B cell (primary cell): ENCODE data around the gene XAF1. TPM values are rescaled to one million over a fixed set of nuclear protein-coding genes. Genes with fewer than 3 reads are reported as not detected.
"Not testable (repeated sequence)": the region's sequence is repeated elsewhere in the genome, so short reads cannot be mapped to it uniquely, and the experiment has no call there.

Experiments used
- ATAC-seq: fragments of 200-7000 bp; cut with Tn5 transposase; one replicate; pipeline ENCODE4 v1.10.0; 2021; ENCODE audit warnings: low read depth, mild to moderate bottlenecking, moderate number of reproducible peaks, moderate library complexity
- CTCF ChIA-PET: fragments of 350-600 bp; sonication (Branson Sonifier 250); formaldehyde crosslinking; loops from one replicate; lab custom pipeline; 2021; ENCODE audit warnings: antibody characterized with exemption, inconsistent platforms; lab: Charles Lee
- POLR2A ChIA-PET: fragments of 350-600 bp; sonication (Branson Sonifier 250); formaldehyde crosslinking; loops from one replicate; lab custom pipeline; 2021; ENCODE audit warnings: antibody characterized with exemption; lab: Charles Lee
- DNase-seq: peaks from one replicate; pipeline ENCODE4 v3.0.0; 2013
- H2AFZ ChIP-seq: 2 replicates; pipeline ENCODE4 v1.6.1; 2012; ENCODE audit warnings: mild to moderate bottlenecking, low read depth, low read length; ENCODE audit not compliant: insufficient read depth, poor library complexity, severe bottlenecking
- H3K27ac ChIP-seq, 2 donors: 1 replicate in 1 of 2; 2 replicates in 1 of 2; pipeline ENCODE4 v1.5.1; 2012 to 2013; ENCODE audit warnings: low read length in 2 of 2, mild to moderate bottlenecking in 2 of 2, moderate library complexity in 1 of 2
- H3K27me3 ChIP-seq, 4 experiments: fragments of 200-600 bp in 1 of 4; sonication (generic) in 1 of 4; replicated peaks in 1 of 4; 1 replicate in 2 of 4; 2 replicates in 2 of 4; pipeline versions ENCODE4 v1.6.1 to v1.7.0; 2013 to 2016; ENCODE audit warnings: low read length in 3 of 4, mild to moderate bottlenecking in 2 of 4, mixed read lengths in 1 of 4, moderate library complexity in 1 of 4; ENCODE audit not compliant: insufficient read depth in 4 of 4, control insufficient read depth in 3 of 4; ENCODE audit errors: control extremely low read depth in 1 of 4
- H3K36me3 ChIP-seq, 2 experiments: replicated peaks in 1 of 2; 1 replicate in 1 of 2; 2 replicates in 1 of 2; pipeline versions ENCODE4 v1.6.1 to v1.7.1; 2013; ENCODE audit warnings: low read length in 1 of 2; ENCODE audit not compliant: insufficient read depth in 2 of 2, control insufficient read depth in 1 of 2; ENCODE audit errors: control extremely low read depth in 1 of 2, extremely low read depth in 1 of 2
- H3K4me1 ChIP-seq, 2 donors: fragments of 200-600 bp in 1 of 2; sonication (generic) in 1 of 2; 1 replicate in 1 of 2; 2 replicates in 1 of 2; pipeline versions ENCODE4 v1.5.1 to v1.6.1; 2013 to 2017; ENCODE audit warnings: low read length in 2 of 2; ENCODE audit not compliant: control insufficient read depth in 2 of 2, insufficient read depth in 2 of 2
- H3K4me2 ChIP-seq: replicated peaks from 2 replicates; pipeline ENCODE3; 2012; ENCODE audit warnings: mild to moderate bottlenecking, low read depth, low read length; ENCODE audit not compliant: poor library complexity, severe bottlenecking
- H3K4me3 ChIP-seq, 5 experiments: fragments of 200-600 bp in 1 of 5; sonication (generic) in 1 of 5; 1 replicate in 3 of 5; 2 replicates in 2 of 5; pipeline versions ENCODE4 v1.5.1 to v1.7.0; 2011 to 2016; ENCODE audit warnings: low read length in 4 of 5, mild to moderate bottlenecking in 4 of 5, low read depth in 2 of 5, control low read depth in 1 of 5, moderate library complexity in 1 of 5; ENCODE audit not compliant: insufficient read depth in 1 of 5; ENCODE audit errors: control extremely low read depth in 1 of 5, extremely low read depth in 1 of 5
- H3K79me2 ChIP-seq: fragments of 200-600 bp; sonication (generic); one replicate; pipeline ENCODE4 v1.6.0; 2016; ENCODE audit warnings: low read length; ENCODE audit not compliant: control insufficient read depth, insufficient read depth
- H3K9ac ChIP-seq: fragments of 200-600 bp; sonication (generic); 2 replicates; pipeline ENCODE4 v1.6.1; 2017; ENCODE audit warnings: mild to moderate bottlenecking, low read length, moderate library complexity
- H3K9me3 ChIP-seq, 3 donors: one replicate each; pipeline versions ENCODE4 v1.6.1 to v1.7.1; 2013; ENCODE audit warnings: low read length in 2 of 3; ENCODE audit not compliant: control insufficient read depth in 2 of 3, insufficient read depth in 1 of 3; ENCODE audit errors: control extremely low read depth in 1 of 3
- H4K20me1 ChIP-seq: 2 replicates; pipeline ENCODE4 v1.6.0; 2012; ENCODE audit warnings: mild to moderate bottlenecking, low read length; ENCODE audit not compliant: insufficient read depth, control insufficient read depth, poor library complexity, severe bottlenecking
- H3K27ac Mint-ChIP-seq: one replicate; pipeline ENCODE4 v1.8.0; 2021; ENCODE audit warnings: mixed read lengths
- H3K27me3 Mint-ChIP-seq: one replicate; pipeline ENCODE4 v1.8.0; 2021; ENCODE audit warnings: mixed read lengths
- H3K4me1 Mint-ChIP-seq: one replicate; pipeline ENCODE4 v1.8.0; 2021; ENCODE audit warnings: mixed read lengths
- H3K4me3 Mint-ChIP-seq: one replicate; pipeline ENCODE4 v1.8.0; 2021; ENCODE audit warnings: mixed read lengths
- H3K9me3 Mint-ChIP-seq: one replicate; pipeline ENCODE4 v1.8.0; 2022; ENCODE audit warnings: mixed read lengths; ENCODE audit not compliant: insufficient read depth
- EZH2 ChIP-seq: IDR thresholded peaks from 2 replicates; pipeline ENCODE4 v1.6.1; 2012; ENCODE audit warnings: borderline replicate concordance, low read depth, mild to moderate bottlenecking, moderate library complexity, low read length; ENCODE audit not compliant: insufficient read depth, poor library complexity, severe bottlenecking
- WGBS: methylation state at CpG from one replicate; pipeline ENCODE4 v1.1.5; 2013; ENCODE audit warnings: missing lambda C conversion rate; ENCODE audit not compliant: insufficient coverage; 5-methylcytosine and 5-hydroxymethylcytosine counted together
- intact Hi-C: fragments of 100-400 bp; cut with micrococcal nuclease; formaldehyde crosslinking; loops from one replicate; pipeline ENCODE4 v1.10.0; 2022
- polyA plus RNA-seq: library from polyadenylated mRNA; depleted of rRNA; stranded (reverse); fragments of >200 nt; gene quantifications from 2 replicates; pipeline ENCODE4 v1.2.3, GENCODE V29; 2012
- total RNA-seq, 2 donors: library from RNA; stranded (reverse); fragments of 120-200 nt in 1 of 2; gene quantifications; 1 replicate in 1 of 2; 2 replicates in 1 of 2; pipeline versions ENCODE4 v1.2.3 to v1.2.4, GENCODE V29; 2013 to 2022
- TF ChIP-seq, protein P1 (sequence below): fragments of 200-600 bp; IDR thresholded peaks from one replicate; pipeline ENCODE4 v1.8.0; 2022; ENCODE audit warnings: antibody characterized with exemption, mild to moderate bottlenecking

XAF1 gene
- total and polyA plus RNA-seq, 2 donors (not counting 1 experiment from before 2014, with no cell fraction given) = 44.8 to 116 TPM

DNA sequence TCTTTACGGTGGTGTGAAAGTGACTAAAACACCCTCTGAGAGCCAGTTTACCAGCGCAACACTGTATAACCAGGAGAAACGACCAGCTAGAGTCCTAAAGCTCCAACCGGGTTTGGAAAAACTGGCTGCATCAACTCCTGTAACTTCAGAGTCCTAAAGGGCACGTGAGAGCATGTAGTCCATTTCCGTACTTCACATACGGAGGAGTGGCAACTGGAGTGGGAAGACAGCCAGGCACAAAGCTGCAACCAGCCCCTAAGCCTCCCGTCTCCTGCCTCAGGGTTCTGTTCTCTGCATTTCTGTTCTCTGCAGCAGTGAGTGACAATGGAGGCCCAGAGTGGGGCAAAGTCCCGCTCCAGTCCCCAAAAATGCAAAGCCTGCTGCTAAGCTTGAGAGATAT lies 56.4 kb downstream of the XAF1 start:
- intact Hi-C loops = no loop called here
- 80% methylated on average over 9 of the region's 9 CpGs for WGBS
- Histone ChIP-seq H3K4me3 (no peak overlapping the region), H4K20me1 (no peaks in the 10 kb centered on the region), H3K9me3 (peaks cover 0 to 5% (median 1%) of the 10 kb centered on the region in 3 donors), H3K27me3 (peaks cover 0 to 7% (median 1%) of the 10 kb centered on the region in 4 experiments), H3K4me1 (no peaks in the 10 kb centered on the region), H3K36me3 (no peaks in the 10 kb centered on the region), H3K4me2 (no peak overlapping the region), H3K9ac (no peak overlapping the region), H3K79me2 (no peaks in the 10 kb centered on the region), H3K27ac (no peak overlapping the region), H2AFZ (no peak overlapping the region)
- H3K27me3 Mint-ChIP-seq = peaks cover 25% of the 10 kb centered on the region
- no peak for DNase-seq
- no peak overlapping the region for H3K4me3 Mint-ChIP-seq
- peaks cover 8% of the 10 kb centered on the region for H3K9me3 Mint-ChIP-seq
- CTCF ChIA-PET = interaction anchor here (0.8 kb wide), 1 partner anchor 1221 kb away, joined by 3 read pairs; no protein-coding TSS in a partner anchor
- ATAC-seq = no peak
- POLR2A ChIA-PET = no interaction called here
- H3K27ac Mint-ChIP-seq = no peak overlapping the region
- no peak for TF ChIP-seq EZH2
- TF ChIP-seq, protein P1, sequence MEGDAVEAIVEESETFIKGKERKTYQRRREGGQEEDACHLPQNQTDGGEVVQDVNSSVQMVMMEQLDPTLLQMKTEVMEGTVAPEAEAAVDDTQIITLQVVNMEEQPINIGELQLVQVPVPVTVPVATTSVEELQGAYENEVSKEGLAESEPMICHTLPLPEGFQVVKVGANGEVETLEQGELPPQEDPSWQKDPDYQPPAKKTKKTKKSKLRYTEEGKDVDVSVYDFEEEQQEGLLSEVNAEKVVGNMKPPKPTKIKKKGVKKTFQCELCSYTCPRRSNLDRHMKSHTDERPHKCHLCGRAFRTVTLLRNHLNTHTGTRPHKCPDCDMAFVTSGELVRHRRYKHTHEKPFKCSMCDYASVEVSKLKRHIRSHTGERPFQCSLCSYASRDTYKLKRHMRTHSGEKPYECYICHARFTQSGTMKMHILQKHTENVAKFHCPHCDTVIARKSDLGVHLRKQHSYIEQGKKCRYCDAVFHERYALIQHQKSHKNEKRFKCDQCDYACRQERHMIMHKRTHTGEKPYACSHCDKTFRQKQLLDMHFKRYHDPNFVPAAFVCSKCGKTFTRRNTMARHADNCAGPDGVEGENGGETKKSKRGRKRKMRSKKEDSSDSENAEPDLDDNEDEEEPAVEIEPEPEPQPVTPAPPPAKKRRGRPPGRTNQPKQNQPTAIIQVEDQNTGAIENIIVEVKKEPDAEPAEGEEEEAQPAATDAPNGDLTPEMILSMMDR = no peak
- no peaks in the 10 kb centered on the region for H3K4me1 Mint-ChIP-seq

DNA sequence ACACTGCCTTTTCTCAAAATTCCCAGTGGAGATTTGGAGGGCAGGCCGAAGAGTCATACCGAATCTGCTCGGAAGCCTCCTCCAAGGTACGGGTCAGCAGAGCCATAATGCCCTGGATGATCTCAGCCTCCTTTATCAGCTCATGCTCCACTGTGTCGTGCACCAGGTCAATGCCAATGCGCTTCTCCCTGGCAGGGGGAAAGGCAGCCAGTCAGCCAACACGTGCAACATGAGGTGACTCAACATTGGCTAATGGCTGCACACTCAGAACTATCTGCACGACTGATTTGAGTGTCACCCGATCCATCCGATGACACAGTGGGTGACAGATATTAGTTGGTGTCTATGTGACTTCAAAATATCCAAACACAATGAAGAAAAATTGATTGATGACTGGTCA lies 59.9 kb downstream of the XAF1 start:
- ATAC-seq (no peak), DNase-seq (no peak)
- Histone ChIP-seq H3K4me1 (no peaks in the 10 kb centered on the region), H2AFZ (no peak overlapping the region), H3K27me3 (peaks cover 0 to 6% (median 1%) of the 10 kb centered on the region in 4 experiments), H3K27ac (no peak overlapping the region), H3K36me3 (no peaks in the 10 kb centered on the region), H4K20me1 (no peaks in the 10 kb centered on the region), H3K79me2 (no peaks in the 10 kb centered on the region), H3K4me2 (no peak overlapping the region), H3K9ac (no peak overlapping the region), H3K4me3 (no peak overlapping the region), H3K9me3 (no peaks in the 10 kb centered on the region)
- Mint-ChIP-seq H3K4me3 (no peak overlapping the region), H3K4me1 (no peaks in the 10 kb centered on the region), H3K9me3 (no peaks in the 10 kb centered on the region), H3K27ac (no peak overlapping the region), H3K27me3 (peaks cover 28% of the 10 kb centered on the region)
- TF ChIP-seq EZH2 = no peak
- TF ChIP-seq, protein P1 = no peak
- intact Hi-C loops = no loop called here
- WGBS = 88% methylated on average over 7 of the region's 10 CpGs
- ChIA-PET POLR2A (no interaction called here), CTCF (no interaction called here)

DNA sequence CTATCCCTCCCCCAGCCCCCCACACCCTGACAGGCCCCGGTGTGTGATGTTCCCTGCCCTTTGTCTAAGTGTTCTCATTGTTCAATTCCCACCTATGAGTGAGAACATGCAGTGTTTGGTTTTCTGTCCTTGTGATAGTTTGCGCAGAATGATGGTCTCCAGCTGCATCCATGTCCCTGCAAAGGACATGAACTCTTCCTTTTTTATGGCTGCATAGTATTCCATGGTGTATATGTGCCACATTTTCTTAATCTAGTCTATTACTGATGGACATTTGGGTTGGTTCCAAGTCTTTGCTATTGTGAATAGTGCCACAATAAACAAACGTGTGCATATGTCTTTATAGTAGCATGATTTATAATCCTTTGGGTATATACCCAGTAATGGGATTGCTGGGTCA lies 60.5 kb downstream of the XAF1 start:
- intact Hi-C loops, H3K4me3 ChIP-seq, H3K27ac Mint-ChIP-seq, H3K4me1 ChIP-seq, H3K4me3 Mint-ChIP-seq, H3K4me2 ChIP-seq, CTCF ChIA-PET, H4K20me1 ChIP-seq, H3K9ac ChIP-seq, H3K79me2 ChIP-seq, H3K9me3 Mint-ChIP-seq, H3K27ac ChIP-seq, H3K9me3 ChIP-seq, H3K4me1 Mint-ChIP-seq, H2AFZ ChIP-seq, DNase-seq, ATAC-seq, H3K27me3 ChIP-seq, H3K36me3 ChIP-seq, POLR2A ChIA-PET: not testable (repeated sequence)
- peaks cover 24% of the 10 kb centered on the region for H3K27me3 Mint-ChIP-seq
- WGBS = no CpG with 5 or more reads among the region's 3 CpGs
